Heart left ventricle (tissue), 16 donors: ENCODE data around the gene SLC4A7. TPM values are rescaled to one million over a fixed set of nuclear protein-coding genes. Genes with fewer than 3 reads are reported as not detected.
A peak's percentile ranks its signal among the peaks of the same experiment; 100 is the strongest.

Experiments
- ATAC-seq, 4 donors: fragments of 200-7000 bp; cut with Tn5 transposase; one replicate each; pipeline ENCODE4 v1.9.1; 2020 to 2022; ENCODE audit warnings: moderate library complexity in 4 of 4, mild to moderate bottlenecking in 3 of 4, moderate number of reproducible peaks in 1 of 4
- DNase-seq, 5 donors: peaks; one replicate each; pipeline ENCODE4 v3.0.0-alpha.2; 2020
- H3K27ac ChIP-seq, 12 donors: fragments of 200-600 bp; sonication (generic) in 4 of 12; one replicate each; pipeline versions ENCODE4 v1.5.0 to v1.8.0; 2016 to 2022; ENCODE audit warnings: mild to moderate bottlenecking in 2 of 12
- H3K27me3 ChIP-seq, 9 donors: fragments of 200-600 bp; sonication (generic) in 2 of 9; one replicate each; pipeline versions ENCODE4 v1.5.1 to v1.8.0; 2016 to 2022; ENCODE audit warnings: mild to moderate bottlenecking in 3 of 9
- H3K36me3 ChIP-seq, 9 donors: fragments of 200-600 bp; sonication (generic) in 2 of 9; one replicate each; pipeline versions ENCODE4 v1.5.0 to v1.8.0; 2018 to 2022; ENCODE audit warnings: mild to moderate bottlenecking in 2 of 9
- H3K4me1 ChIP-seq, 12 donors: fragments of 200-600 bp; sonication (generic) in 4 of 12; one replicate each; pipeline versions ENCODE4 v1.5.0 to v1.8.0; 2016 to 2022; ENCODE audit warnings: mild to moderate bottlenecking in 3 of 12
- H3K4me3 ChIP-seq, 12 donors: fragments of 200-600 bp; sonication (generic) in 4 of 12; one replicate each; pipeline versions ENCODE4 v1.5.0 to v1.8.0; 2017 to 2022; ENCODE audit warnings: mild to moderate bottlenecking in 9 of 12, moderate library complexity in 4 of 12
- H3K9me3 ChIP-seq, 12 donors: fragments of 200-600 bp; sonication (generic) in 4 of 12; one replicate each; pipeline versions ENCODE4 v1.5.0 to v1.8.0; 2016 to 2022; ENCODE audit warnings: mild to moderate bottlenecking in 1 of 12
- CTCF ChIP-seq, 12 donors: fragments of 200-600 bp; sonication (generic) in 4 of 12; IDR thresholded peaks; one replicate each; pipeline versions ENCODE4 v1.5.0 to v1.8.0; 2018 to 2022; ENCODE audit warnings: antibody characterized with exemption in 12 of 12, mild to moderate bottlenecking in 5 of 12
- POLR2A ChIP-seq, 2 donors: fragments of 450-650 bp; IDR thresholded peaks; one replicate each; pipeline ENCODE4 v1.6.1; 2017; ENCODE audit warnings: antibody characterized with exemption in 2 of 2, mild to moderate bottlenecking in 2 of 2, moderate library complexity in 2 of 2
- WGBS, 4 donors: extraction: QIAGEN DNeasy Blood & Tissue Kit in 2 of 4; methylation state at CpG; one replicate each; pipeline versions ENCODE4 v1.1.5 to v1.1.7; 2013 to 2018; 5-methylcytosine and 5-hydroxymethylcytosine counted together
- intact Hi-C, 10 donors: fragments of 100-400 bp; cut with DNase I; formaldehyde crosslinking; loops; one replicate each; pipeline versions ENCODE4 v1.11.1 to v1.14.2; 2022
- polyA plus RNA-seq, 2 donors: library from polyadenylated mRNA; stranded (reverse); fragments of 200-250 nt; gene quantifications; one replicate each; pipeline ENCODE4 v1.2.3, GENCODE V29; 2013
- total RNA-seq, 9 donors: library from RNA; depleted of rRNA in 2 of 9; stranded (reverse); fragments of >200 nt in 2 of 9; fragmentation: NEBNext Ultra II Directional in 3 of 9; extraction: Animal tissue kit (Norgen Biotek cat#: 25700) in 3 of 9; gene quantifications; one replicate each; pipeline versions ENCODE4 v1.1.0 to v1.2.4, GENCODE V29; 2016 to 2023
- donor health status: ischemic (EF 13 %, LVEDD 7.1; RV severe dilation, severe dysfunction).
- donor health status: healthy with polysubstance abuse.
- donor health status: DM: no; HTN: yes; CAD: no.
- donor health status: DM: no; HTN: no; CAD: no.
- donor health status: ischemic (EF 25% LVEDD 6.9; RV normal size, moderate dysfunction).
- donor health status: ischemic (EF 25% LVEDD 5.7; RV mildly dilated, moderate dysfunction).
- donor health status: healthy.
- donor health status: DM: yes; HTN: yes; CAD: no.
- donor health status: ischemic (EF 35%, LVEDD 5.7; RV mildly dilated, moderate dysfunction).
- donor health status: nonischemic (EF 11% LVEDD 7.7; RV severe dilation, severe dysfunction).
- donor health status: DM: yes; HTN: yes; CAD: no.
- donor health status: PGD.
- donor health status: ischemic (EF 29% LVEDD 5.4; RV normal size, mild dysfunction).
- donor health status: nonischemic (EF 23%, LVEDD 6.1; RV moderate dilation, normal function).

Gene SLC4A7
- total and polyA plus RNA-seq, 11 donors, result 2.2 to 25.4 (median 15.0) TPM

- H3K4me1 ChIP-seq, result peaks cover 0 to 12% (median 0%) of the 10 kb centered on the region in 12 donors
- no peaks in the 10 kb centered on the region for H3K27me3 ChIP-seq
- intact Hi-C loops, result no loop called here
- WGBS, 4 donors, result 59 to 69% (median 61%) methylated on average over 5 of the region's 5 CpGs
- H3K9me3 ChIP-seq, result peaks cover 0 to 3% (median 0%) of the 10 kb centered on the region in 12 donors
- TF ChIP-seq POLR2A (IDR thresholded peaks at IDR 0.05), result no peak
- TF ChIP-seq CTCF (IDR thresholded peaks at IDR 0.05), result no peak
- no peak for DNase-seq
- no peak overlapping the region for H3K4me3 ChIP-seq
- no peaks in the 10 kb centered on the region for H3K36me3 ChIP-seq
- H3K27ac ChIP-seq, result no peak overlapping the region
- ATAC-seq, result no peak
Measured at GRCh38 chr3:27511724-27512422, 27.7 kb upstream of the SLC4A7 start.

- ATAC-seq, result no peak
- TF ChIP-seq POLR2A (IDR thresholded peaks at IDR 0.05), result no peak
- TF ChIP-seq CTCF (IDR thresholded peaks at IDR 0.05), result no peak
- DNase-seq, result no peak
- no peaks in the 10 kb centered on the region for H3K27me3 ChIP-seq
- peak overlapping the region in 1 of 12 donors; percentile 35 for H3K27ac ChIP-seq
- H3K4me1 ChIP-seq, result peaks cover 0 to 17% (median 0%) of the 10 kb centered on the region in 12 donors
- peaks cover 0 to 3% (median 0%) of the 10 kb centered on the region in 12 donors for H3K9me3 ChIP-seq
- WGBS, 4 donors, result 95 to 100% (median 96%) methylated on average over 2 of the region's 2 CpGs
- H3K4me3 ChIP-seq, result no peak overlapping the region
- intact Hi-C loops, result no loop called here
- no peaks in the 10 kb centered on the region for H3K36me3 ChIP-seq
Measured at GRCh38 chr3:27509376-27509775, 25.2 kb upstream of the SLC4A7 start.

GRCh38 chr3:27508424-27508823 lies 24.2 kb upstream of the SLC4A7 start:
- no peak for ATAC-seq
- Histone ChIP-seq H3K27me3 (no peaks in the 10 kb centered on the region), H3K9me3 (peaks cover 0 to 3% (median 0%) of the 10 kb centered on the region in 12 donors), H3K4me1 (peaks cover 0 to 17% (median 0%) of the 10 kb centered on the region in 12 donors), H3K36me3 (no peaks in the 10 kb centered on the region), H3K4me3 (no peak overlapping the region), H3K27ac (no peak overlapping the region)
- no peak for DNase-seq
- TF ChIP-seq POLR2A (IDR thresholded peaks at IDR 0.05) (no peak), CTCF (IDR thresholded peaks at IDR 0.05) (no peak)
- intact Hi-C loops, result no loop called here
- WGBS, 4 donors, result 90 to 95% (median 94%) methylated on average over 2 of the region's 2 CpGs

- peaks cover 0 to 17% (median 0%) of the 10 kb centered on the region in 12 donors for H3K4me1 ChIP-seq
- no peak for DNase-seq
- no peak overlapping the region for H3K4me3 ChIP-seq
- intact Hi-C loops, result no loop called here
- H3K27me3 ChIP-seq, result no peaks in the 10 kb centered on the region
- WGBS, 4 donors, result 50 to 71% (median 57%) methylated on average over 2 of the region's 2 CpGs
- ATAC-seq, result no peak
- no peaks in the 10 kb centered on the region for H3K36me3 ChIP-seq
- peaks cover 0 to 3% (median 0%) of the 10 kb centered on the region in 12 donors for H3K9me3 ChIP-seq
- TF ChIP-seq CTCF (IDR thresholded peaks at IDR 0.05), result no peak
- TF ChIP-seq POLR2A (IDR thresholded peaks at IDR 0.05), result no peak
- H3K27ac ChIP-seq, result no peak overlapping the region
Measured at GRCh38 chr3:27507515-27508266, 23.5 kb upstream of the SLC4A7 start.
